CD4-positive, alpha-beta T cell treated with Interleukin-1 beta for 1 hour (primary cell): ENCODE results near the gene PSMB4.

Source experiments
- DNase-seq, 2 donors: peaks; one replicate each; pipeline ENCODE4 v3.0.0-alpha.2; 2020 to 2022

PSMB4 gene

GRCh38 chr1:151443846-151444782 is 44.7 kb downstream of the PSMB4 start:
- peak; percentile 67 to 83 for DNase-seq

GRCh38 chr1:151444783-151445177 is 45.4 kb downstream of the PSMB4 start:
- DNase-seq: no peak

DNA sequence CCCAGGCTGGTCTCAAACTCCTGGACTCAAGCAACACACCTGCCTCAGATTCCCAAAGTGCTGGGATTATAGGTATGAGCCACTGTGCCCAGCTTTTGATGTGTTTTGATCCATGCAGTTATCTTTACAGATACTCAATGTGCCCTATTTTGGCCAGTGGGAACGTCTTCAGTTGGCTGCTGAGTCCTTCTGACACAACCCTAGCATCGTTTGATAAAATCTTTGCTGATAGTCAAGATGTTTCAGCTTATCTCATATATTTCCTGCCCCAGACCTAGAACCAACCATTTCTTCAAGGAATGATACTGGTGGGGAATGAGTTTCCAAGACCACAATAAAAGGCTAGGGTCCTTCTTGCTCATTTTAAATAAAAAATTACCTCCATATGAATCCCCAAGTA is 48.3 kb downstream of the PSMB4 start:
- no peak for DNase-seq
